Measurements from ENCODE around the gene FUBP3.

The FUBP3 gene

GRCh38 chr9:130578865-130579737 is at the start of gene FUBP3:
FUBP3 (plus strand) TSS chr9:130579577; CDS start chr9:130579681, 104 bp downstream.
- peak; percentile 92 for DNase-seq (ENCODE audit: low read depth)

GRCh38 chr9:130530938-130531337 is 48.4 kb upstream of the FUBP3 start:
- DNase-seq (ENCODE audit: low read depth), result no peak

- no peak for DNase-seq (ENCODE audit: low read depth)
Observed at GRCh38 chr9:130531670-130532069, 47.7 kb upstream of the FUBP3 start.

GRCh38 chr9:130532426-130533080 is 46.8 kb upstream of the FUBP3 start:
- no peak for DNase-seq (ENCODE audit: low read depth)

- no peak for DNase-seq (ENCODE audit: low read depth)
Observed at GRCh38 chr9:130535818-130536521, 43.4 kb upstream of the FUBP3 start.

- no peak for DNase-seq (ENCODE audit: low read depth)
Observed at GRCh38 chr9:130536701-130537107, 42.7 kb upstream of the FUBP3 start.

- DNase-seq (ENCODE audit: low read depth), result no peak
Observed at GRCh38 chr9:130537346-130538050, 41.9 kb upstream of the FUBP3 start.

GRCh38 chr9:130539420-130540223 is 39.8 kb upstream of the FUBP3 start:
- no peak for DNase-seq (ENCODE audit: low read depth)

- no peak for DNase-seq (ENCODE audit: low read depth)
Observed at GRCh38 chr9:130541533-130541932, 37.8 kb upstream of the FUBP3 start.

GRCh38 chr9:130542038-130542437 is 37.3 kb upstream of the FUBP3 start:
- DNase-seq (ENCODE audit: low read depth), result no peak

- DNase-seq (ENCODE audit: low read depth), result no peak
Observed at GRCh38 chr9:130542457-130543228, 36.7 kb upstream of the FUBP3 start.

GRCh38 chr9:130543368-130543767 is 36.0 kb upstream of the FUBP3 start:
- DNase-seq (ENCODE audit: low read depth), result no peak

- DNase-seq (ENCODE audit: low read depth), result no peak
Observed at GRCh38 chr9:130543859-130544258, 35.5 kb upstream of the FUBP3 start.

- no peak for DNase-seq (ENCODE audit: low read depth)
Observed at GRCh38 chr9:130544364-130544763, 35.0 kb upstream of the FUBP3 start.

GRCh38 chr9:130548103-130548502 is 31.3 kb upstream of the FUBP3 start:
- DNase-seq (ENCODE audit: low read depth), result no peak

GRCh38 chr9:130549093-130549735 is 30.2 kb upstream of the FUBP3 start:
- DNase-seq (ENCODE audit: low read depth), result no peak

GRCh38 chr9:130554606-130555005 is 24.8 kb upstream of the FUBP3 start:
- no peak for DNase-seq (ENCODE audit: low read depth)

GRCh38 chr9:130555061-130555460 is 24.3 kb upstream of the FUBP3 start:
- no peak for DNase-seq (ENCODE audit: low read depth)

GRCh38 chr9:130555968-130556367 is 23.4 kb upstream of the FUBP3 start:
- DNase-seq (ENCODE audit: low read depth), result no peak

Measured in activated T-cell treated with anti-CD3 and anti-CD28 coated beads for 24 hours (primary cell).